Right ventricle myocardium superior (tissue), 1 donor: Measurements from ENCODE around the gene OR10K1. TPM values are rescaled to one million over a fixed set of nuclear protein-coding genes. Genes with fewer than 3 reads are reported as not detected.

Experiments used
- ATAC-seq: fragments of 200-7000 bp; cut with Tn5 transposase; one replicate; pipeline ENCODE4 v1.9.1; 2020; ENCODE audit warnings: mild to moderate bottlenecking; ENCODE audit not compliant: poor library complexity
- DNase-seq: peaks from one replicate; pipeline ENCODE4 v3.0.0-alpha.2; 2020
- intact Hi-C: fragments of 100-400 bp; cut with DNase I; formaldehyde crosslinking; loops from one replicate; pipeline ENCODE4 v1.11.2; 2022
- total RNA-seq: library from RNA; stranded (reverse); fragmentation: NEBNext Ultra II Directional; extraction: Animal tissue kit (Norgen Biotek cat#: 25700); gene quantifications from one replicate; pipeline ENCODE4 v1.2.1, GENCODE V29; 2021
- donor health status: DM: no; HTN: yes; CAD: no; lungs with severe emphysema.

Gene OR10K1
- total RNA-seq, 1 donor from 2014 or later: not detected

GRCh38 chr1:158509471-158510156 is 48.0 kb downstream of the OR10K1 start:
- ATAC-seq (no peak), DNase-seq (no peak)
- intact Hi-C loops: no loop called here

GRCh38 chr1:158516966-158517365 is 55.3 kb downstream of the OR10K1 start:
- intact Hi-C loops: no loop called here
- ATAC-seq (no peak), DNase-seq (no peak)

Other genes starting within 250 kb of the OR10K1 start
- not detected for gene CD1A, start 207.4 kb upstream of the OR10K1 start, total RNA-seq
- gene CD1C, start 171.9 kb upstream of the OR10K1 start, total RNA-seq: 0.19 TPM
- gene CD1B, start 130.3 kb upstream of the OR10K1 start, total RNA-seq: not detected
- not detected for gene CD1E, start 107.9 kb upstream of the OR10K1 start, total RNA-seq
- not detected for gene OR10T2, start 62.4 kb upstream of the OR10K1 start, total RNA-seq
- gene OR10K2, start 35.6 kb upstream of the OR10K1 start, total RNA-seq: not detected
- not detected for gene OR10R2, start 10.4 kb downstream of the OR10K1 start, total RNA-seq
- not detected for gene OR6Y1, start 92.6 kb downstream of the OR10K1 start, total RNA-seq
- not detected for gene OR6P1, start 108.7 kb downstream of the OR10K1 start, total RNA-seq
- not detected for gene OR10X1, start 118.1 kb downstream of the OR10K1 start, total RNA-seq
- not detected for gene OR10Z1, start 143.4 kb downstream of the OR10K1 start, total RNA-seq
- not detected for gene SPTA1, start 224.9 kb downstream of the OR10K1 start, total RNA-seq
- not detected for gene OR6K2, start 238.8 kb downstream of the OR10K1 start, total RNA-seq